Measurements from ENCODE around the gene KIF22.
"Not testable (repeated sequence)": the region's sequence is repeated elsewhere in the genome, so short reads cannot be mapped to it uniquely, and the experiment has no call there.

KIF22 gene

GRCh38 chr16:29790183-29790948 lies at the start of gene KIF22:
TSS of gene KIF22 (plus strand) at chr16:29790751. CDS start at chr16:29790760, 9 bp downstream.
- peak; percentile 71 for FAIRE-seq

- no peak for FAIRE-seq
Observed at GRCh38 chr16:29742683-29743275, 47.8 kb upstream of the KIF22 start.

- no peak for FAIRE-seq
Observed at GRCh38 chr16:29743475-29743826, 47.1 kb upstream of the KIF22 start.

GRCh38 chr16:29743827-29744531 lies 46.6 kb upstream of the KIF22 start:
- no peak for FAIRE-seq

- FAIRE-seq: no peak
Observed at GRCh38 chr16:29744541-29745101, 45.9 kb upstream of the KIF22 start.

GRCh38 chr16:29745121-29745852 lies 45.3 kb upstream of the KIF22 start:
- FAIRE-seq: no peak

GRCh38 chr16:29745853-29746345 lies 44.7 kb upstream of the KIF22 start, which contains the start of gene C16orf54:
TSS of gene C16orf54 (minus strand) at chr16:29745990. CDS start at chr16:29744951, 1,039 bp downstream.
- FAIRE-seq: no peak

GRCh38 chr16:29746518-29746917 lies 44.0 kb upstream of the KIF22 start:
- FAIRE-seq: not testable (repeated sequence)

GRCh38 chr16:29747947-29748759 lies 42.4 kb upstream of the KIF22 start:
- no peak for FAIRE-seq

- FAIRE-seq: not testable (repeated sequence)
Observed at GRCh38 chr16:29748760-29749149, 41.8 kb upstream of the KIF22 start.

GRCh38 chr16:29753516-29753915 lies 37.0 kb upstream of the KIF22 start:
- FAIRE-seq: no peak

GRCh38 chr16:29756654-29757053 lies 33.9 kb upstream of the KIF22 start:
- no peak for FAIRE-seq

GRCh38 chr16:29757086-29757485 lies 33.5 kb upstream of the KIF22 start:
- FAIRE-seq: not testable (repeated sequence)

- FAIRE-seq: no peak
Observed at GRCh38 chr16:29757950-29758466, 32.5 kb upstream of the KIF22 start.

- no peak for FAIRE-seq
Observed at GRCh38 chr16:29760567-29761279, 29.8 kb upstream of the KIF22 start.

GRCh38 chr16:29761280-29761651 lies 29.3 kb upstream of the KIF22 start:
- not testable (repeated sequence) for FAIRE-seq

- no peak for FAIRE-seq
Observed at GRCh38 chr16:29761882-29762281, 28.7 kb upstream of the KIF22 start.

GRCh38 chr16:29763326-29763725 lies 27.2 kb upstream of the KIF22 start:
- FAIRE-seq: no peak

GRCh38 chr16:29765167-29766032 lies 25.2 kb upstream of the KIF22 start:
- no peak for FAIRE-seq

- FAIRE-seq: no peak
Observed at GRCh38 chr16:29766571-29766970, 24.0 kb upstream of the KIF22 start.

All from endometrium (tissue), 2 donors.